SU-DHL-6 (cell line): ENCODE data around the gene NID1.

Experiments
- EZH2phosphoT487 ChIP-seq: fragments of 200-600 bp; sonication (generic), shearing (Covaris generic); conservative IDR thresholded peaks from 2 replicates; pipeline ENCODE4 v1.6.1; 2018; ENCODE audit warnings: mild to moderate bottlenecking, antibody characterized with exemption, low read length, moderate library complexity, mixed read lengths
- TF ChIP-seq, protein P1 (sequence below): fragments of 200-600 bp; sonication (generic); IDR thresholded peaks from one replicate; pipeline ENCODE4 v1.5.1; 2017; ENCODE audit warnings: antibody characterized with exemption, mild to moderate bottlenecking, low read length, moderate library complexity; ENCODE audit not compliant: insufficient read depth, poor library complexity, severe bottlenecking

DNA sequence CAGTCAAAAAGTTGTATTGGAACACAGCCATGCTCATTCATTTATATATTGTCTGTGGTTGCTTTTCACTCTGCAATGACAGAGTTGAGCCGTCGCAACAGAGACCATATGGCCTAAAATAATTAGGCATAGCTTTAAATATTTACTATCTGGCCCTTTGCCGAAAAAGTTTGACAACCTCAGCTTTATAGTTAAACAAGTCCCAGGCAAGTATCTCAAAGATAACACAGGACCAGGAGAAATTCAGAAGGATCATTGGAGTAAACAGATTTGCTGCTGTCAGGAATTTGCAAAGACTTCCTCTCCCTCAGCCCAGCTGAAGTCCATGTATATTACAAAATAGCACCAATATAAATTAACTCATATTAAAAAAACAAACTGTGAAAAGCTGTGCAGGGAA, 34.4 kb downstream of the NID1 start:
- TF ChIP-seq, protein P1, sequence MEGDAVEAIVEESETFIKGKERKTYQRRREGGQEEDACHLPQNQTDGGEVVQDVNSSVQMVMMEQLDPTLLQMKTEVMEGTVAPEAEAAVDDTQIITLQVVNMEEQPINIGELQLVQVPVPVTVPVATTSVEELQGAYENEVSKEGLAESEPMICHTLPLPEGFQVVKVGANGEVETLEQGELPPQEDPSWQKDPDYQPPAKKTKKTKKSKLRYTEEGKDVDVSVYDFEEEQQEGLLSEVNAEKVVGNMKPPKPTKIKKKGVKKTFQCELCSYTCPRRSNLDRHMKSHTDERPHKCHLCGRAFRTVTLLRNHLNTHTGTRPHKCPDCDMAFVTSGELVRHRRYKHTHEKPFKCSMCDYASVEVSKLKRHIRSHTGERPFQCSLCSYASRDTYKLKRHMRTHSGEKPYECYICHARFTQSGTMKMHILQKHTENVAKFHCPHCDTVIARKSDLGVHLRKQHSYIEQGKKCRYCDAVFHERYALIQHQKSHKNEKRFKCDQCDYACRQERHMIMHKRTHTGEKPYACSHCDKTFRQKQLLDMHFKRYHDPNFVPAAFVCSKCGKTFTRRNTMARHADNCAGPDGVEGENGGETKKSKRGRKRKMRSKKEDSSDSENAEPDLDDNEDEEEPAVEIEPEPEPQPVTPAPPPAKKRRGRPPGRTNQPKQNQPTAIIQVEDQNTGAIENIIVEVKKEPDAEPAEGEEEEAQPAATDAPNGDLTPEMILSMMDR = no peak
- no peak for TF ChIP-seq EZH2phosphoT487
